ENCODE measurements around the gene ST7. TPM values are rescaled to one million over a fixed set of nuclear protein-coding genes. Genes with fewer than 3 reads are reported as not detected.

ST7 gene
- total and polyA plus RNA-seq, 2 donors (not counting 1 experiment from before 2014, with no cell fraction given), result 2.3 to 4.6 TPM

- Histone ChIP-seq H3K27ac (ENCODE audit: low read length in 2 of 2) (no peak overlapping the region), H3K79me2 (ENCODE audit: control insufficient read depth, insufficient read depth, low read length) (no peaks in the 10 kb centered on the region), H3K4me3 (ENCODE audit: control extremely low read depth in 1 of 5, extremely low read depth in 1 of 5, insufficient read depth in 1 of 5, low read depth in 2 of 5, low read length in 4 of 5) (no peak overlapping the region), H4K20me1 (ENCODE audit: control insufficient read depth, insufficient read depth, low read length, poor library complexity, severe bottlenecking) (no peaks in the 10 kb centered on the region), H3K4me1 (ENCODE audit: control insufficient read depth in 2 of 2, insufficient read depth in 2 of 2, low read length in 2 of 2) (no peaks in the 10 kb centered on the region), H2AFZ (ENCODE audit: insufficient read depth, low read depth, low read length, poor library complexity, severe bottlenecking) (no peak overlapping the region), H3K36me3 (replicated peaks in 1 of 2; ENCODE audit: control extremely low read depth in 1 of 2, control insufficient read depth in 1 of 2, extremely low read depth in 1 of 2, insufficient read depth in 2 of 2, low read length in 1 of 2) (no peaks in the 10 kb centered on the region), H3K9me3 (ENCODE audit: control extremely low read depth in 1 of 3, control insufficient read depth in 2 of 3, insufficient read depth in 1 of 3, low read length in 2 of 3) (no peaks in the 10 kb centered on the region), H3K4me2 (replicated peaks; ENCODE audit: low read depth, low read length, poor library complexity, severe bottlenecking) (no peak overlapping the region), H3K9ac (ENCODE audit: low read length) (no peak overlapping the region), H3K27me3 (replicated peaks in 1 of 4; ENCODE audit: control extremely low read depth in 1 of 4, control insufficient read depth in 3 of 4, insufficient read depth in 4 of 4, low read length in 3 of 4) (no peaks in the 10 kb centered on the region)
- no peaks in the 10 kb centered on the region for H3K9me3 Mint-ChIP-seq (ENCODE audit: insufficient read depth)
- DNase-seq (no peak), ATAC-seq (ENCODE audit: low read depth) (no peak)
- intact Hi-C loops (cut with micrococcal nuclease), result no loop called here
- H3K27me3 Mint-ChIP-seq, result no peaks in the 10 kb centered on the region
- H3K4me1 Mint-ChIP-seq, result no peaks in the 10 kb centered on the region
- no peak overlapping the region for H3K27ac Mint-ChIP-seq
- ChIA-PET POLR2A (no interaction called here), CTCF (no interaction called here)
- no CpG with 5 or more reads among the region's 3 CpGs for WGBS (ENCODE audit: insufficient coverage)
- TF ChIP-seq CTCF (IDR thresholded peaks at IDR 0.05), result no peak
- TF ChIP-seq EZH2 (IDR thresholded peaks at IDR 0.05; ENCODE audit: borderline replicate concordance, insufficient read depth, low read depth, low read length, poor library complexity, severe bottlenecking), result no peak
- no peak overlapping the region for H3K4me3 Mint-ChIP-seq
These were observed 111.4 kb downstream of the ST7 start for GRCh38 chr7:117064688-117065087.

- H3K9ac ChIP-seq (ENCODE audit: low read length), result no peak overlapping the region
- no peaks in the 10 kb centered on the region for H3K4me1 ChIP-seq (ENCODE audit: control insufficient read depth in 2 of 2, insufficient read depth in 2 of 2, low read length in 2 of 2)
- no peaks in the 10 kb centered on the region for H3K27me3 ChIP-seq (replicated peaks in 1 of 4; ENCODE audit: control extremely low read depth in 1 of 4, control insufficient read depth in 3 of 4, insufficient read depth in 4 of 4, low read length in 3 of 4)
- 88% methylated on average over 2 of the region's 3 CpGs for WGBS (ENCODE audit: insufficient coverage)
- no peaks in the 10 kb centered on the region for H3K36me3 ChIP-seq (replicated peaks in 1 of 2; ENCODE audit: control extremely low read depth in 1 of 2, control insufficient read depth in 1 of 2, extremely low read depth in 1 of 2, insufficient read depth in 2 of 2, low read length in 1 of 2)
- ATAC-seq (ENCODE audit: low read depth), result no peak
- H3K9me3 ChIP-seq (ENCODE audit: control extremely low read depth in 1 of 3, control insufficient read depth in 2 of 3, insufficient read depth in 1 of 3, low read length in 2 of 3), result no peaks in the 10 kb centered on the region
- H3K4me3 Mint-ChIP-seq, result no peak overlapping the region
- no peaks in the 10 kb centered on the region for H3K9me3 Mint-ChIP-seq (ENCODE audit: insufficient read depth)
- no peaks in the 10 kb centered on the region for H4K20me1 ChIP-seq (ENCODE audit: control insufficient read depth, insufficient read depth, low read length, poor library complexity, severe bottlenecking)
- DNase-seq, result no peak
- H3K4me2 ChIP-seq (replicated peaks; ENCODE audit: low read depth, low read length, poor library complexity, severe bottlenecking), result no peak overlapping the region
- TF ChIP-seq CTCF (IDR thresholded peaks at IDR 0.05) (no peak), EZH2 (IDR thresholded peaks at IDR 0.05; ENCODE audit: borderline replicate concordance, insufficient read depth, low read depth, low read length, poor library complexity, severe bottlenecking) (no peak)
- no peaks in the 10 kb centered on the region for H3K4me1 Mint-ChIP-seq
- no peak overlapping the region for H2AFZ ChIP-seq (ENCODE audit: insufficient read depth, low read depth, low read length, poor library complexity, severe bottlenecking)
- intact Hi-C loops (cut with micrococcal nuclease), result no loop called here
- H3K79me2 ChIP-seq (ENCODE audit: control insufficient read depth, insufficient read depth, low read length), result no peaks in the 10 kb centered on the region
- H3K27me3 Mint-ChIP-seq, result no peaks in the 10 kb centered on the region
- CTCF ChIA-PET, result interaction anchor here (0.7 kb wide), 1 partner anchor 776 kb away, joined by 3 read pairs; no protein-coding TSS in a partner anchor
- no peak overlapping the region for H3K27ac ChIP-seq (ENCODE audit: low read length in 2 of 2)
- H3K4me3 ChIP-seq (ENCODE audit: control extremely low read depth in 1 of 5, extremely low read depth in 1 of 5, insufficient read depth in 1 of 5, low read depth in 2 of 5, low read length in 4 of 5), result no peak overlapping the region
- POLR2A ChIA-PET, result no interaction called here
- no peak overlapping the region for H3K27ac Mint-ChIP-seq
These were observed 112.4 kb downstream of the ST7 start for GRCh38 chr7:117065571-117066150.
